Smooth muscle cell (in vitro differentiated cells): ENCODE data around the gene ELAVL1. TPM values are rescaled to one million over a fixed set of nuclear protein-coding genes. Genes with fewer than 3 reads are reported as not detected.
A peak's percentile ranks its signal among the peaks of the same experiment; 100 is the strongest.
"Not testable (repeated sequence)": the region's sequence is repeated elsewhere in the genome, so short reads cannot be mapped to it uniquely, and the experiment has no call there.

Experiments used
- DNase-seq: peaks from one replicate; lab custom pipeline; 2025; ENCODE audit not compliant: unreplicated experiment; lab: John Stamatoyannopoulos, UW
- H2AFZ ChIP-seq: fragments of 200-600 bp; sonication (generic); 2 replicates; pipeline ENCODE4 v1.6.0; 2016; ENCODE audit warnings: antibody characterized with exemption, low read depth, mild to moderate bottlenecking
- H3F3A ChIP-seq: fragments of 200-600 bp; sonication (generic); 2 replicates; pipeline ENCODE4 v1.6.0; 2017; ENCODE audit warnings: antibody characterized with exemption, low read depth
- H3K27ac ChIP-seq: fragments of 200-600 bp; sonication (generic); 2 replicates; pipeline ENCODE4 v1.5.1; 2016; ENCODE audit warnings: low read depth, mild to moderate bottlenecking
- H3K27me3 ChIP-seq: fragments of 200-600 bp; sonication (generic); 2 replicates; pipeline ENCODE4 v1.6.1; 2016; ENCODE audit warnings: low read depth, mild to moderate bottlenecking
- H3K36me3 ChIP-seq: fragments of 200-600 bp; sonication (generic); 2 replicates; pipeline ENCODE4 v1.5.1; 2016; ENCODE audit warnings: low read depth
- H3K4me1 ChIP-seq: fragments of 200-600 bp; sonication (generic); 2 replicates; pipeline ENCODE4 v1.5.1; 2016; ENCODE audit warnings: low read depth
- H3K4me2 ChIP-seq: fragments of 200-600 bp; sonication (generic); 2 replicates; pipeline ENCODE4 v1.6.0; 2016; ENCODE audit warnings: mild to moderate bottlenecking
- H3K4me3 ChIP-seq: fragments of 200-600 bp; sonication (generic); 2 replicates; pipeline ENCODE4 v1.5.1; 2016; ENCODE audit warnings: mild to moderate bottlenecking
- H3K79me2 ChIP-seq: fragments of 200-600 bp; sonication (generic); 2 replicates; pipeline ENCODE4 v1.6.0; 2016; ENCODE audit warnings: low read depth, mild to moderate bottlenecking
- H3K9ac ChIP-seq: fragments of 200-600 bp; sonication (generic); 2 replicates; pipeline ENCODE4 v1.6.0; 2016; ENCODE audit warnings: low read depth
- H3K9me3 ChIP-seq: fragments of 200-600 bp; sonication (generic); replicated peaks from 2 replicates; pipeline ENCODE4 v1.5.1; 2016; ENCODE audit warnings: low read depth
- H4K20me1 ChIP-seq: fragments of 200-600 bp; sonication (generic); 2 replicates; pipeline ENCODE4 v1.6.0; 2016; ENCODE audit warnings: low read depth
- WGBS: methylation state at CpG from one replicate; pipeline ENCODE4 v1.1.7; 2016; ENCODE audit warnings: low lambda C conversion rate; 5-methylcytosine and 5-hydroxymethylcytosine counted together
- polyA plus RNA-seq: library from polyadenylated mRNA; unstranded; fragments of >200 nt; fragmentation: Nextera tagmentation; extraction: Ambion mirVana; gene quantifications from 2 replicates; pipeline ENCODE4 v1.2.1, GENCODE V29; 2016
- total RNA-seq: library from RNA; depleted of rRNA; stranded (reverse); fragments of >200 nt; gene quantifications from 2 replicates; pipeline ENCODE4 v1.2.3, GENCODE V29; 2014
- TF ChIP-seq, protein P1 (sequence below): fragments of 200-600 bp; sonication (generic); IDR thresholded peaks from 2 replicates; pipeline ENCODE4 v1.5.1; 2017; ENCODE audit warnings: borderline replicate concordance, mild to moderate bottlenecking, antibody characterized with exemption; ENCODE audit not compliant: insufficient read depth, poor library complexity, severe bottlenecking

ELAVL1 gene
- total and polyA plus RNA-seq, 2 experiments from 2014 or later = 47.9 to 90.7 TPM

- TF ChIP-seq, protein P1, sequence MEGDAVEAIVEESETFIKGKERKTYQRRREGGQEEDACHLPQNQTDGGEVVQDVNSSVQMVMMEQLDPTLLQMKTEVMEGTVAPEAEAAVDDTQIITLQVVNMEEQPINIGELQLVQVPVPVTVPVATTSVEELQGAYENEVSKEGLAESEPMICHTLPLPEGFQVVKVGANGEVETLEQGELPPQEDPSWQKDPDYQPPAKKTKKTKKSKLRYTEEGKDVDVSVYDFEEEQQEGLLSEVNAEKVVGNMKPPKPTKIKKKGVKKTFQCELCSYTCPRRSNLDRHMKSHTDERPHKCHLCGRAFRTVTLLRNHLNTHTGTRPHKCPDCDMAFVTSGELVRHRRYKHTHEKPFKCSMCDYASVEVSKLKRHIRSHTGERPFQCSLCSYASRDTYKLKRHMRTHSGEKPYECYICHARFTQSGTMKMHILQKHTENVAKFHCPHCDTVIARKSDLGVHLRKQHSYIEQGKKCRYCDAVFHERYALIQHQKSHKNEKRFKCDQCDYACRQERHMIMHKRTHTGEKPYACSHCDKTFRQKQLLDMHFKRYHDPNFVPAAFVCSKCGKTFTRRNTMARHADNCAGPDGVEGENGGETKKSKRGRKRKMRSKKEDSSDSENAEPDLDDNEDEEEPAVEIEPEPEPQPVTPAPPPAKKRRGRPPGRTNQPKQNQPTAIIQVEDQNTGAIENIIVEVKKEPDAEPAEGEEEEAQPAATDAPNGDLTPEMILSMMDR = no peak
- H3K27me3 ChIP-seq = no peaks in the 10 kb centered on the region
- no peaks in the 10 kb centered on the region for H3K36me3 ChIP-seq
Observed at GRCh38 chr19:8030960-8031359, 25.5 kb upstream of the ELAVL1 start.

GRCh38 chr19:8028951-8029491 is 23.6 kb upstream of the ELAVL1 start:
- Histone ChIP-seq H3K9me3 (no peaks in the 10 kb centered on the region), H3K4me1 (peaks cover 31% of the 10 kb centered on the region), H3K27me3 (no peaks in the 10 kb centered on the region), H3K27ac (peak overlapping the region; percentile 28), H3F3A (no peaks in the 10 kb centered on the region), H3K4me2 (peak overlapping the region; percentile 68), H3K4me3 (no peak overlapping the region), H3K79me2 (no peaks in the 10 kb centered on the region), H3K36me3 (no peaks in the 10 kb centered on the region), H3K9ac (no peak overlapping the region), H4K20me1 (no peaks in the 10 kb centered on the region), H2AFZ (peak overlapping the region; percentile 43)
- TF ChIP-seq, protein P1 = no peak
- DNase-seq = no peak
- 16% methylated on average over 11 of the region's 12 CpGs for WGBS

More at GRCh38 chr19:8030960-8031359, 25.5 kb upstream of the ELAVL1 start:
- Histone ChIP-seq H3K4me1 (peaks cover 31% of the 10 kb centered on the region), H2AFZ (no peak overlapping the region), H3K9me3 (no peaks in the 10 kb centered on the region), H3K27ac (no peak overlapping the region), H4K20me1 (no peaks in the 10 kb centered on the region), H3K4me3 (no peak overlapping the region), H3F3A (no peaks in the 10 kb centered on the region), H3K79me2 (no peaks in the 10 kb centered on the region), H3K4me2 (no peak overlapping the region), H3K9ac (no peak overlapping the region)
- 77% methylated on average over 8 of the region's 8 CpGs for WGBS
- DNase-seq = no peak

DNA sequence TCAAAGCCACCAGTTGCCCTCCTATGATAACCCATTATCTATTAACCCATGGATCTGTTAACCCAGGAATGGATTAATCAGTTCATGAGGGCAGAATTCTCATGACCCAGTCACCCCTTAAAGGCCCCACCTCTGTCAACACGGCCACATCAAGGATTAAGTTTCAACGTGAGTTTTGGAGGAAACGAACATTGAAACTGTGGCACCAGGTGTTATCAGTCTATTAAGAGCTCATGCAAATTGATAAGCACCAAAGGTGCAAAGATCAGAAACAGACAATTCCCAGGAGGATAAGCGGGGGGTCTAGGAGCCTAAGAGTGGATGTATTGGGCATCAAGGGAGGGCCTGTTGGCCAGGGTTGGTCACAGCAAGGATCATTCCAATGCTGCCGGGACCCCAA is 19.9 kb upstream of the ELAVL1 start:
- H3K4me2 ChIP-seq = no peak overlapping the region
- no peak overlapping the region for H3K27ac ChIP-seq
- H3K9ac ChIP-seq = no peak overlapping the region
- H3F3A ChIP-seq = no peaks in the 10 kb centered on the region
- H3K79me2 ChIP-seq = no peaks in the 10 kb centered on the region
- H3K9me3 ChIP-seq = no peaks in the 10 kb centered on the region
- 92% methylated on average over 5 of the region's 5 CpGs for WGBS
- H3K4me1 ChIP-seq = peaks cover 11% of the 10 kb centered on the region
- H3K36me3 ChIP-seq = no peaks in the 10 kb centered on the region
- H3K27me3 ChIP-seq = no peaks in the 10 kb centered on the region
- DNase-seq = no peak
- TF ChIP-seq, protein P1 = no peak
- H2AFZ ChIP-seq = no peak overlapping the region
- no peaks in the 10 kb centered on the region for H4K20me1 ChIP-seq
- H3K4me3 ChIP-seq = no peak overlapping the region

DNA sequence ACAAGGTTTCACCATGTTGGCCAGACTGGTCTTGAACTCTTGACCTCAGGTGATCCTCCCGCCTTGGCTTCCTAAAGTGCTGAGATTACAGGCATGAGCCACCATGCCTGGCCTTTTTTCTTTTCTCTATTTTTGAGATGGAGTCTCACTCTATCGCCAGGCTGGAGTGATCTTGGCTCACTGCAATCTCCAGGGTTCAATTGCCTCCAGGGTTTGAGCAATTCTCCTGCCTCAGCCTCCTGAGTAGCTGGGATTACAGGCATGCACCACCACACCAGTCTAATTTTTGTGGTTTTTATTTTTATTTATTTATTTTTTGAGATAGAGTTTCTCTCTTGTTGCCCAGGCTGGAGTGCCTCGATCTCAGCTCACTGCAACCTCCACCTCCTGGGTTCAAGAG is 18.8 kb upstream of the ELAVL1 start:
- not testable (repeated sequence) for H3K9me3 ChIP-seq, H3K36me3 ChIP-seq, H3K27ac ChIP-seq, H3K27me3 ChIP-seq, DNase-seq, H3K4me3 ChIP-seq, H3K9ac ChIP-seq, H2AFZ ChIP-seq, H3K4me1 ChIP-seq, H3K4me2 ChIP-seq, H4K20me1 ChIP-seq, H3F3A ChIP-seq, H3K79me2 ChIP-seq
- 93% methylated on average over 3 of the region's 3 CpGs for WGBS
